Adipocyte (in vitro differentiated cells): ENCODE measurements around the gene ANKRD42.
"Not testable (repeated sequence)": the region's sequence is repeated elsewhere in the genome, so short reads cannot be mapped to it uniquely, and the experiment has no call there.

ENCODE experiments used
- DNase-seq: peaks from one replicate; pipeline ENCODE4 v3.0.0-alpha.2; 2015; ENCODE audit warnings: low read depth
- H3K27me3 ChIP-seq: replicated peaks from 2 replicates; pipeline ENCODE4 v1.7.0; 2013; ENCODE audit warnings: mild to moderate bottlenecking, low read length, moderate library complexity; ENCODE audit not compliant: control insufficient read depth, insufficient read depth
- H3K36me3 ChIP-seq: 2 replicates; pipeline ENCODE4 v1.7.0; 2013; ENCODE audit warnings: low read length, mild to moderate bottlenecking, moderate library complexity; ENCODE audit not compliant: control insufficient read depth, insufficient read depth, severe bottlenecking
- H3K4me1 ChIP-seq: 2 replicates; pipeline ENCODE4 v1.7.0; 2013; ENCODE audit warnings: mild to moderate bottlenecking, low read length, moderate library complexity; ENCODE audit not compliant: control insufficient read depth, insufficient read depth
- H3K4me3 ChIP-seq: 2 replicates; pipeline ENCODE4 v1.7.0; 2013; ENCODE audit warnings: mild to moderate bottlenecking, low read length, moderate library complexity
- H3K9ac ChIP-seq: 2 replicates; pipeline ENCODE4 v1.7.0; 2013; ENCODE audit warnings: mild to moderate bottlenecking, low read length, moderate library complexity
- H3K9me3 ChIP-seq: 2 replicates; pipeline ENCODE4 v1.7.0; 2013; ENCODE audit warnings: mild to moderate bottlenecking, low read length, moderate library complexity; ENCODE audit not compliant: control insufficient read depth

Gene ANKRD42

DNA sequence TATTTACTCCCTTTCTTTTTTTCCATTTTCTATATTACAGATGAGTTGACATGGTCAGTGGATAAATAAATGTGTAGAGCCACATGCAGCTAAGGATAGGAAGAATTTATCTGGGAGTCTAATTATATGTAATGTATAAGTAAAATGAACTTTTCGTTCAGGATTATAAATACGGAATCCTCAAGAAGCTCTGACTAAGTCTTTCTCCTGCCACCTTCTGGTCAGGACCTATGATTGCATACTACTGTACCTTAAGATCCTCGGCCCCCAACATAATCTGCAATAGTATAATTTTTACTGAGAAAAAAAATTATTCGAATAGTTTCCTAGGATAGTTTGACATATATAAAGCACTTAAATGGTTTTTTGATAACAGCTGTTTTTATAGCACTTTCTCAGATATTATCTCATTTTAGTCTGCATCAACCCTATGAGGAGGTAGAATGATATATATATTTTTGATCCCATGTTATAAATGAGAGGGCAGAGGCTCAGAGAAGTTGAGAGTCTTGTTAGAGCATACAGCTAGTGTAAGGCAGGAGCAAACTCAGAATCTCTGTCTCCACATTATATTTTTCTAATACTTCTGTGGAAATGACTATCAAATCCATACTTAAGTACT is 56.6 kb downstream of the ANKRD42 start:
- H3K36me3 ChIP-seq, result peaks cover 8% of the 10 kb centered on the region
- peak; percentile 80 for DNase-seq

DNA sequence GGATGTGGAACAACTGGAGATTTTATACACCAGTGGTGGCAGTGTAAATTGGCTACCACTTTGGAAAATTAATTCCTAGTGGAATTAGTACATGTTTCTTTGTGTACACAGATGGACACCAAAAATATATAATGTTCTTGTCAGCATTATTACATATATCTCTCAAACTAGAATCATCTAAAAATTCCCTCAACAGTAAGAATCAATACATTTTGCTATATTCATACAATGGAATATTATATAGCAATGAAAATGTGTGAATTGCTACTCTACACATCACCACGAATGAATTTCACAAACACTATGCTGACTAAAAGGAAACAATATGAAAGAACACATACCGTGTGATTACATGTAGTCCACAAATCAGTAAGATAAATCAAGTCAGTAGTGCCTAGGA is 58.8 kb downstream of the ANKRD42 start:
- H3K4me3 ChIP-seq, result no peak overlapping the region
- no peak overlapping the region for H3K9ac ChIP-seq
- no peaks in the 10 kb centered on the region for H3K27me3 ChIP-seq
- peaks cover 8% of the 10 kb centered on the region for H3K36me3 ChIP-seq
- H3K9me3 ChIP-seq, result no peaks in the 10 kb centered on the region
- no peak for DNase-seq
- peaks cover 11% of the 10 kb centered on the region for H3K4me1 ChIP-seq

More for the DNA sequence above, 56.6 kb downstream of the ANKRD42 start:
- H3K4me3 ChIP-seq, result no peak overlapping the region
- H3K27me3 ChIP-seq, result no peaks in the 10 kb centered on the region
- no peak overlapping the region for H3K9ac ChIP-seq
- H3K9me3 ChIP-seq, result no peaks in the 10 kb centered on the region
- no peaks in the 10 kb centered on the region for H3K4me1 ChIP-seq

DNA sequence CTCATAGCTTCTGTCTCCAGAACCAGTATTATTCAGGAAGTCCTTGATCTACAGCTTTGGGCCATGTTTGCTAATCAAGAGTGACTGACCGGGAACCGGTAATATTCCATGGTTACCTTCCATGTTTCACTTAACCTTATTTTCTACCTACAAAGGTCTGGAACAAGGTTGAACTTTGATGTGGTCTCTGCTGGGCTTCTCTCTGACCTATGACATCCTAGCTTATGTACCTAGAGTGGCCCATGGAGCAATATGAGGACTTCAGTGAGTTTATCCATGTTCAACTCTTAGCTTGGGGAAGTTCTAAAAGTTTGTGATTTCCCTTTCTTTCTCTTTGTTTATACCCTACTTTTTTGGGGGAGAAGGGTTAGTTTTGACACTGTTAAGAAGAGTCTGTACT is 59.4 kb downstream of the ANKRD42 start:
- peaks cover 17% of the 10 kb centered on the region for H3K4me1 ChIP-seq
- DNase-seq, result no peak
- H3K27me3 ChIP-seq, result no peaks in the 10 kb centered on the region
- H3K36me3 ChIP-seq, result peaks cover 8% of the 10 kb centered on the region
- H3K4me3 ChIP-seq, result no peak overlapping the region
- H3K9me3 ChIP-seq, result no peaks in the 10 kb centered on the region
- H3K9ac ChIP-seq, result no peak overlapping the region

DNA sequence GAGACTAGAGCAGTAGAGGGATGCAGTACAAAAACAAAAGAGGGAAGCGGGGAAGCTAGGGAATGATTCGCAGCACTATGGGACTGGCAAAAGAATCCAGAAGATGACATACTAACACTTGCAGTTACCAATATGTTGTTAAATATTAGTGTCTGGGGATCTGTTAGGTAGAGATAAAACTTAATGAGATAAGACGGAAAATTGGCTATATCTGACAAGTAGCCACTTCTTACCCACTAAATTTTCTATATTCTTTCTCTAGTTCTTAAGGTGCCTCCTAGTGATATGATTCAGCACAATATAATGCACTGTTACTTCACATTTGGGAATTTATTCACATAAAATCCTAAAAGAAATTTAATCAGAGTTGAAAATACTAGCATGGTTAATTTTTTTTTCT is 61.9 kb downstream of the ANKRD42 start:
- peak; percentile 20 for DNase-seq
- Histone ChIP-seq H3K9ac (no peak overlapping the region), H3K27me3 (no peaks in the 10 kb centered on the region), H3K4me1 (peaks cover 22% of the 10 kb centered on the region), H3K4me3 (no peak overlapping the region), H3K9me3 (no peaks in the 10 kb centered on the region), H3K36me3 (peaks cover 15% of the 10 kb centered on the region)

DNA sequence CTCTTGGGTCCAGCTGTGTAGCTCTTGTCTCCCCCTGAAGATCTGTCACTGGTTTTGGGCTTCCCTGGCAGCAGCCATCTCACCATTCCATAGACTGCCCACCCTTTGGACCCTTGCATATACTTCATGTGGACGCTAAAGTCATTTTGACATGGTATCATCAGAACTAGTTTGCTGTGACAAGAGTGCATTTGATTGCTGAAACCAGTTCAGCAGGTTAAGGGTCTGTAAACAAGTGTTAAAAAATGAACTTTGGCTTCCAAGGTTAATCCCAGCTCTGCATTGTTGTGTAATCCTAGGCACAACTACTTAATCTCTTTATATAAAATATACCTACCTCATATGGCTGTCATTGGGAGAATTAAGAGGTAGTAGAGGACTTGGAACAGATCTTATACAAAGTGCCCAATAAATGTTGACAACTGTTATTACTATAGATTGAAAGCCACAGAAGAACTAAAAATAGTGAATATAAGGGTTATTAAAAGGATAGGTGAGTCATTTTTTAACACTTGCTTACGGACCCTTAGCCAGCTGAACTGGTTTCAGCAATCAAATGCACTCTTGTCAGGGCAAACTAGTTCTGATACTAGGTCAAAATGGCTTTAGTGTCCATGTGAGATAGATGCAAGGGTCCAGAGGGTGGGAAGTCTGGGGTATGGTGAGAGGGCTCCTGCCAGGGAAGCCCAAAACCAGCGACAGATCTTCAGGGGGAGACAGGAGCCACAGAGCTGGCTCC is 63.3 kb downstream of the ANKRD42 start:
- no peak for DNase-seq

DNA sequence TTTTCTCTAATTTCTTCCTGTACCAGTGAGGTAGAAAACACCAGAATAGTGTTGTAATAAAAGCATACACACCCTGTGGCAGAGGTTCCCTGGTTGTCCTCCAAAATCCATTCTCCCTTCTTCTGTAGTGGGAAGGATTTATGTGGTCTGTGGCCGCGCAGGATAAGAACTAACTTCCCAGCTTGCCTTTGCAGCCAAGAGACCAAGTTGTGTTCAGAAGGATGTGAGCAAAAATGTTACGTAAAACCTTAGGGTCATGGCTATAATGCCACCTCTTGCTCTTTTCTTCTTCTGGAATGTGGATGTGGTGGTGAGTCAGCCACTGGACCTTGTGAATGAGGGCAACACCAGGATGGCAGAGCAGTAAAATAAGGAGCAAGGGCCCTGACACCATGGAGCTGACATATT is 64.3 kb downstream of the ANKRD42 start:
- Histone ChIP-seq H3K9me3 (no peaks in the 10 kb centered on the region), H3K36me3 (peaks cover 31% of the 10 kb centered on the region), H3K4me3 (no peak overlapping the region), H3K27me3 (no peaks in the 10 kb centered on the region), H3K4me1 (peaks cover 22% of the 10 kb centered on the region), H3K9ac (no peak overlapping the region)
- DNase-seq, result peak; percentile 49

More for the DNA sequence above, 63.3 kb downstream of the ANKRD42 start:
- H3K9ac ChIP-seq, result no peak overlapping the region
- H3K9me3 ChIP-seq, result no peaks in the 10 kb centered on the region
- peaks cover 23% of the 10 kb centered on the region for H3K36me3 ChIP-seq
- peaks cover 22% of the 10 kb centered on the region for H3K4me1 ChIP-seq
- peak overlapping the region; percentile 18 for H3K4me3 ChIP-seq
- H3K27me3 ChIP-seq, result no peaks in the 10 kb centered on the region

DNA sequence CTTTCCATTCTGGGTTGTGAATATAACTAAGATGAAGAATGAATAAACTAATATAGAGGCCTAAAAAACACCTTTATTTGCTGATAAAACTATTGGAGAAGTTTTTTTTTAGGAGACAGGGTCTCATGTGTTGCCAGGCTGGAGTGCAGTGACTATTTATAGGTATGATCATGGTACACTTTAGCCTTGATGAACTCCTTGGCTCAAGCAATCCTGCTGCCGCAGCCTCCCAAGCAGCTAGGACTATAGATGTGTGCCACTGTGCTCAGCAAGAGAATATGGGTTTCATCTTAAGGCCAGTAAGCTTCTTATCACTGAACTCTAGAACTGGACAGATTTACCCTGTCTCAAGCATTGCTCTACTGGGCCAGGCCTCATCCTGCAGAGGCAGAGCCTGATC is 66.0 kb downstream of the ANKRD42 start:
- Histone ChIP-seq H3K27me3 (no peaks in the 10 kb centered on the region), H3K9ac (no peak overlapping the region), H3K9me3 (no peaks in the 10 kb centered on the region), H3K36me3 (peaks cover 45% of the 10 kb centered on the region), H3K4me1 (peaks cover 22% of the 10 kb centered on the region), H3K4me3 (no peak overlapping the region)
- DNase-seq, result no peak

DNA sequence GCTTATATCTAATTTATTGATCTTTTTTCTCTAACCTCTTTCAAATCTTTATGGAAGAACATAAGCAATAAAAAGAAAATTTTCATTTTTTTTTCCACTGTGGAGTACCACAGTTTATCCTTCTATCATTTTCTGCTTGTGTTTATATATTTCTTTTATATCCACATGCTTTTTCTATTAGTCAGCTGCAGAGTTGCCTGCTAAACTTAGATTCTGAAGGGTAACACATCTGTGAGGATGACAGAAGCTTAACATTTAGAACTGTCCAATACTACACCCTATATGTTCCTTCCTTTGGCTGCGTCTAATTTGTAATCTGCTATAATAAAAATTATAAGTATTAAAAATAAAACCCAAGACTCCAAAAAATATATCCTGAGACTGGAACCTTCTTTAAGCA is 71.8 kb downstream of the ANKRD42 start:
- Histone ChIP-seq H3K27me3 (no peaks in the 10 kb centered on the region), H3K9me3 (no peaks in the 10 kb centered on the region), H3K9ac (no peak overlapping the region), H3K4me3 (no peak overlapping the region), H3K4me1 (peaks cover 4% of the 10 kb centered on the region), H3K36me3 (peaks cover 52% of the 10 kb centered on the region)
- peak; percentile 38 for DNase-seq

DNA sequence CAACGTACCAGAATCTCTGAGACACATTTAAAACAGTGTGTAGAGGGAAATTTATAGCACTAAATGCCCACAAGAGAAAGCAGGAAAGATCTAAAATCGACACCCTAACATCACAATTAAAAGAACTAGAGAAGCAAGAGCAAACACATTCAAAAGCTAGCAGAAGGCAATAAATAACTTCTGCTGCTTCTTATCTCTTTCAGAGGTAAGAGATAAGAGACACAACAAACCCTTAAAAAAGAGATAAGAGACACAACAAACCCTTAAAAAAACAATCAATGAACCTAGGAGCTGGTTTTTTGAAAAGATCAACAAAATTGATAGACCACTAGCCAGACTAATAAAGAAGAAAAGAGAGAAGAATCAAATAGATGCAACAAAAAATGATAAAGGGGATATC is 75.6 kb downstream of the ANKRD42 start:
- not testable (repeated sequence) for DNase-seq, H3K27me3 ChIP-seq
- peaks cover 42% of the 10 kb centered on the region for H3K36me3 ChIP-seq

DNA sequence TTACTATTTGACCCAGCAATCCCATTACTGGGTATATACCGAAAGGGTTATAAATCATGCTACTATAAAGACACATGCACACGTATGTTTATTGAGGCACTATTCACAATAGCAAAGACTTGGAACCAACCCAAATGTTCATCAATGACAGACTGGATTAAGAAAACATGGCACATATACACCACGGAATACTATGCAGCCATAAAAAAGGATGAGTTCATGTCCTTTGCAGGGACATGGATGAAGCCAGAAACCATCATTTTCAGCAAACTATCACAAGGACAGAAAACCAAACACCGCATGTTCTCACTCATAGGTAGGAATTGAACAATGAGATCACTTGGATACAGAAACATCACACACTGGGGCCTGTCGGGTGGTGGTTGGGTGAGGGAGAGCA is 78.2 kb downstream of the ANKRD42 start:
- H3K36me3 ChIP-seq, result peaks cover 49% of the 10 kb centered on the region
- H3K9me3 ChIP-seq, H3K4me3 ChIP-seq, H3K9ac ChIP-seq, H3K27me3 ChIP-seq, DNase-seq: not testable (repeated sequence)
- peaks cover 16% of the 10 kb centered on the region for H3K4me1 ChIP-seq

More for the DNA sequence above, 75.6 kb downstream of the ANKRD42 start:
- not testable (repeated sequence) for H3K9me3 ChIP-seq, H3K9ac ChIP-seq, H3K4me3 ChIP-seq
- peaks cover 16% of the 10 kb centered on the region for H3K4me1 ChIP-seq

DNA sequence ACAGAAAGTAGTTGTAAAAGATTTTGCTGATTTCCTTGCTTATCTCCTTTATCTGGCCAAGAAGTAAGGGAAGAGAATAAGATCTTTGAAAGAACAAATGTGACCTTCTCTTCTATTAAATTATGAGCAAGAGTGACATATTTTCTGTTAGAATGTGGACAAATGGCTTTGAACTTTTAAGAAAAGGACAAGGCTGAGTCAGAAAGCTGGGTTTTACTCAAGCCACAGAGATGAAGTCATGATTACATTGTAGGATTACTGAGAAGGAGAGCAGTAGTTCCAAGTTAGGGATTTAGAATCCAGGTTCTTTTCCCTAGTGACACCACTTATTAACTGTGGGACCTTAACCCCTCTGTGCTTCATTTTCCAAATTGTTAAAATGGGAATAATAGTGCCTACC is 79.1 kb downstream of the ANKRD42 start:
- Histone ChIP-seq H3K27me3 (no peaks in the 10 kb centered on the region), H3K9ac (no peak overlapping the region), H3K4me3 (peak overlapping the region; percentile 51), H3K9me3 (no peaks in the 10 kb centered on the region), H3K36me3 (peaks cover 48% of the 10 kb centered on the region), H3K4me1 (peaks cover 16% of the 10 kb centered on the region)
- peak; percentile 80 for DNase-seq
